Measurements from ENCODE around the gene FIGN. TPM values are rescaled to one million over a fixed set of nuclear protein-coding genes. Genes with fewer than 3 reads are reported as not detected.

FIGN gene
- total and polyA plus RNA-seq, 4 experiments from 2014 or later, result not detected

GRCh38 chr2:163771596-163771995 is 35.8 kb upstream of the FIGN start:
- Mint-ChIP-seq H3K36me3 (no peaks in the 10 kb centered on the region), H3K9me3 (peaks cover 0 to 18% (median 6%) of the 10 kb centered on the region in 8 donors), H3K4me1 (no peaks in the 10 kb centered on the region), H3K4me3 (no peak overlapping the region), H3K27ac (no peak overlapping the region), H3K27me3 (no peaks in the 10 kb centered on the region)
- no peaks in the 10 kb centered on the region for H3K4me1 ChIP-seq (ENCODE audit: insufficient read depth, low read length)
- no peak overlapping the region for H3K27ac ChIP-seq (ENCODE audit: low read depth, low read length)
- H3K36me3 ChIP-seq (ENCODE audit: insufficient read depth, low read length), result no peaks in the 10 kb centered on the region
- no peaks in the 10 kb centered on the region for H3K27me3 ChIP-seq (ENCODE audit: insufficient read depth, low read length)
- no peaks in the 10 kb centered on the region for H3K9me3 ChIP-seq (ENCODE audit: control insufficient read depth in 1 of 2, low read length in 2 of 2)
- ChIA-PET POLR2A (ENCODE audit: partially characterized antibody) (no interaction called here), CTCF (ENCODE audit: partially characterized antibody) (no interaction called here)
- DNase-seq, result no peak
- intact Hi-C loops (cut with micrococcal nuclease), result no loop called here
- H3K4me3 ChIP-seq (ENCODE audit: low read length in 2 of 2), result no peak overlapping the region

GRCh38 chr2:163768881-163769695 is 33.3 kb upstream of the FIGN start:
- H3K27ac Mint-ChIP-seq, result no peak overlapping the region
- DNase-seq, result no peak
- Histone ChIP-seq H3K9me3 (ENCODE audit: control insufficient read depth in 1 of 2, low read length in 2 of 2) (no peaks in the 10 kb centered on the region), H3K4me3 (ENCODE audit: low read length in 2 of 2) (no peak overlapping the region), H3K27ac (ENCODE audit: low read depth, low read length) (no peak overlapping the region), H3K4me1 (ENCODE audit: insufficient read depth, low read length) (no peaks in the 10 kb centered on the region), H3K27me3 (ENCODE audit: insufficient read depth, low read length) (no peaks in the 10 kb centered on the region), H3K36me3 (ENCODE audit: insufficient read depth, low read length) (no peaks in the 10 kb centered on the region)
- no peak overlapping the region for H3K4me3 Mint-ChIP-seq
- no peaks in the 10 kb centered on the region for H3K36me3 Mint-ChIP-seq
- peaks cover 0 to 10% (median 8%) of the 10 kb centered on the region in 8 donors for H3K9me3 Mint-ChIP-seq
- no peaks in the 10 kb centered on the region for H3K27me3 Mint-ChIP-seq
- ChIA-PET POLR2A (ENCODE audit: partially characterized antibody) (no interaction called here), CTCF (ENCODE audit: partially characterized antibody) (no interaction called here)
- intact Hi-C loops (cut with micrococcal nuclease), result no loop called here
- H3K4me1 Mint-ChIP-seq, result no peaks in the 10 kb centered on the region

GRCh38 chr2:163767097-163767496 is 31.3 kb upstream of the FIGN start:
- CTCF ChIA-PET (ENCODE audit: partially characterized antibody), result no interaction called here
- intact Hi-C loops (cut with micrococcal nuclease), result no loop called here
- no peaks in the 10 kb centered on the region for H3K27me3 Mint-ChIP-seq

DNA sequence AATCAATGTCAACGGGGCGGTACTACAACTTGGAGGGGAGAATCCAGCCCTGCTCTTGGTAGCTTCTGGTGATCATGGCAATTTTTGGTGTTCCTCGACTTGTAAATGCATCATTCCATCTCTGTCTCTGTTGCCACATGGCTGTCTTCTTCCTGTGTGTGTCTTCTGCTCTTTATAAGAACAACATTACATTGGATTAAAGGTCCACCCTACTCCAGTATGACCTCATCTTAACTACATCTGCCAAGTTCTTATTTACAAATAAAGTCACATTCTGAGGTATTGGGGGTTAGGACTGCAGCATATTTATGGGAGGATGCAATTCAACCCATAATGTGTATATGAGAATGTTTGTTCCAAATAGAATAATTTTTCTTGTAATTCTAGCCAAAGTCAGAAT is 28.8 kb upstream of the FIGN start:
- ChIA-PET CTCF (ENCODE audit: partially characterized antibody) (no interaction called here), POLR2A (ENCODE audit: partially characterized antibody) (no interaction called here)
- DNase-seq, result no peak
- Histone ChIP-seq H3K9me3 (ENCODE audit: control insufficient read depth in 1 of 2, low read length in 2 of 2) (no peaks in the 10 kb centered on the region), H3K27me3 (ENCODE audit: insufficient read depth, low read length) (no peaks in the 10 kb centered on the region), H3K27ac (ENCODE audit: low read depth, low read length) (no peak overlapping the region), H3K4me3 (ENCODE audit: low read length in 2 of 2) (no peak overlapping the region), H3K36me3 (ENCODE audit: insufficient read depth, low read length) (no peaks in the 10 kb centered on the region), H3K4me1 (ENCODE audit: insufficient read depth, low read length) (no peaks in the 10 kb centered on the region)
- Mint-ChIP-seq H3K9me3 (peaks cover 0 to 10% (median 4%) of the 10 kb centered on the region in 8 donors), H3K27me3 (no peaks in the 10 kb centered on the region), H3K4me3 (no peak overlapping the region), H3K27ac (no peak overlapping the region), H3K4me1 (no peaks in the 10 kb centered on the region), H3K36me3 (no peaks in the 10 kb centered on the region)
- intact Hi-C loops (cut with micrococcal nuclease), result no loop called here

More at GRCh38 chr2:163767097-163767496, 31.3 kb upstream of the FIGN start:
- Mint-ChIP-seq H3K27ac (no peak overlapping the region), H3K4me1 (no peaks in the 10 kb centered on the region), H3K4me3 (no peak overlapping the region), H3K9me3 (peaks cover 0 to 8% (median 6%) of the 10 kb centered on the region in 8 donors), H3K36me3 (no peaks in the 10 kb centered on the region)
- H3K4me3 ChIP-seq (ENCODE audit: low read length in 2 of 2), result no peak overlapping the region
- POLR2A ChIA-PET (ENCODE audit: partially characterized antibody), result no interaction called here
- H3K27ac ChIP-seq (ENCODE audit: low read depth, low read length), result no peak overlapping the region
- H3K36me3 ChIP-seq (ENCODE audit: insufficient read depth, low read length), result no peaks in the 10 kb centered on the region
- H3K4me1 ChIP-seq (ENCODE audit: insufficient read depth, low read length), result no peaks in the 10 kb centered on the region
- no peaks in the 10 kb centered on the region for H3K9me3 ChIP-seq (ENCODE audit: control insufficient read depth in 1 of 2, low read length in 2 of 2)
- no peak for DNase-seq
- H3K27me3 ChIP-seq (ENCODE audit: insufficient read depth, low read length), result no peaks in the 10 kb centered on the region

DNA sequence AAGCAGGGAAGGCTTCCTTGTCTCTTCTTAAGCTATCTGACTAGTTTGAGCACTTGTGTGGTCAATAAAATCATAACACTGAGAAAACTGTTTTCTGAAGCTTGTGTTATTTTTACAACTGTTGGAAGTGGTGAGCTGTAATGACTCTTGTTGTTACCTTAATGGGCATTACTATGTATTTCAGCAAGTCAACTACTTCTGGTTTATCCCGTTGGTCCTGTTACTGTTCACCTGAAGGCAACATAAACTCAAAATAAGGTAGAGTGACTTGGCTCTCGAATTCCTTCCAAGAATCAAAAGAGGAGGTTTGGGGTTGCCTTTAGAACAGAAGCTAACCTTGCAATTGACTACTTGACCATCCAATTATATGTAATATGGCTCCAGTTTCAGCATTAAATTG is 23.2 kb upstream of the FIGN start:
- CTCF ChIA-PET (ENCODE audit: partially characterized antibody), result no interaction called here
- H3K4me3 Mint-ChIP-seq, result no peak overlapping the region
- peaks cover 0 to 8% (median 0%) of the 10 kb centered on the region in 8 donors for H3K9me3 Mint-ChIP-seq
- no peak overlapping the region for H3K27ac ChIP-seq (ENCODE audit: low read depth, low read length)
- DNase-seq, result no peak
- no peaks in the 10 kb centered on the region for H3K4me1 Mint-ChIP-seq
- no peaks in the 10 kb centered on the region for H3K27me3 Mint-ChIP-seq
- H3K27me3 ChIP-seq (ENCODE audit: insufficient read depth, low read length), result no peaks in the 10 kb centered on the region
- H3K9me3 ChIP-seq (ENCODE audit: control insufficient read depth in 1 of 2, low read length in 2 of 2), result no peaks in the 10 kb centered on the region
- no peak overlapping the region for H3K4me3 ChIP-seq (ENCODE audit: low read length in 2 of 2)
- no peaks in the 10 kb centered on the region for H3K36me3 Mint-ChIP-seq
- H3K36me3 ChIP-seq (ENCODE audit: insufficient read depth, low read length), result no peaks in the 10 kb centered on the region
- no peak overlapping the region for H3K27ac Mint-ChIP-seq
- POLR2A ChIA-PET (ENCODE audit: partially characterized antibody), result no interaction called here
- intact Hi-C loops (cut with micrococcal nuclease), result no loop called here
- no peaks in the 10 kb centered on the region for H3K4me1 ChIP-seq (ENCODE audit: insufficient read depth, low read length)

GRCh38 chr2:163757814-163758213 is 22.0 kb upstream of the FIGN start:
- Mint-ChIP-seq H3K27me3 (no peaks in the 10 kb centered on the region), H3K27ac (no peak overlapping the region), H3K36me3 (no peaks in the 10 kb centered on the region), H3K4me1 (no peaks in the 10 kb centered on the region), H3K9me3 (peaks cover 0 to 6% (median 0%) of the 10 kb centered on the region in 8 donors), H3K4me3 (no peak overlapping the region)
- Histone ChIP-seq H3K9me3 (ENCODE audit: control insufficient read depth in 1 of 2, low read length in 2 of 2) (no peaks in the 10 kb centered on the region), H3K27ac (ENCODE audit: low read depth, low read length) (no peak overlapping the region), H3K36me3 (ENCODE audit: insufficient read depth, low read length) (no peaks in the 10 kb centered on the region), H3K4me1 (ENCODE audit: insufficient read depth, low read length) (no peaks in the 10 kb centered on the region), H3K4me3 (ENCODE audit: low read length in 2 of 2) (no peak overlapping the region), H3K27me3 (ENCODE audit: insufficient read depth, low read length) (no peaks in the 10 kb centered on the region)
- DNase-seq, result no peak
- intact Hi-C loops (cut with micrococcal nuclease), result no loop called here
- ChIA-PET POLR2A (ENCODE audit: partially characterized antibody) (no interaction called here), CTCF (ENCODE audit: partially characterized antibody) (no interaction called here)

- H3K9me3 ChIP-seq (ENCODE audit: control insufficient read depth in 1 of 2, low read length in 2 of 2), result no peaks in the 10 kb centered on the region
- no peaks in the 10 kb centered on the region for H3K27me3 Mint-ChIP-seq
- peaks cover 0 to 6% (median 0%) of the 10 kb centered on the region in 8 donors for H3K9me3 Mint-ChIP-seq
- no peaks in the 10 kb centered on the region for H3K4me1 ChIP-seq (ENCODE audit: insufficient read depth, low read length)
- no peaks in the 10 kb centered on the region for H3K36me3 ChIP-seq (ENCODE audit: insufficient read depth, low read length)
- CTCF ChIA-PET (ENCODE audit: partially characterized antibody), result no interaction called here
- peak in 1 of 5 donors; percentile 30 for DNase-seq
- no peak overlapping the region for H3K27ac Mint-ChIP-seq
- intact Hi-C loops (cut with micrococcal nuclease), result no loop called here
- no peaks in the 10 kb centered on the region for H3K36me3 Mint-ChIP-seq
- no peak overlapping the region for H3K27ac ChIP-seq (ENCODE audit: low read depth, low read length)
- no peaks in the 10 kb centered on the region for H3K27me3 ChIP-seq (ENCODE audit: insufficient read depth, low read length)
- no peak overlapping the region for H3K4me3 ChIP-seq (ENCODE audit: low read length in 2 of 2)
- H3K4me1 Mint-ChIP-seq, result no peaks in the 10 kb centered on the region
- POLR2A ChIA-PET (ENCODE audit: partially characterized antibody), result no interaction called here
- no peak overlapping the region for H3K4me3 Mint-ChIP-seq
These were observed 20.8 kb upstream of the FIGN start for GRCh38 chr2:163756588-163756987.

Data from CD4-positive, alpha-beta memory T cell (primary cell).